Measurements from ENCODE around the gene CIDEA. TPM values are rescaled to one million over a fixed set of nuclear protein-coding genes. Genes with fewer than 3 reads are reported as not detected.

The CIDEA gene
- total and polyA plus RNA-seq, 9 of the 15 experiments (the other 6 are each of a cell fraction or from before 2014, with no cell fraction given): not detected

- WGBS (ENCODE audit: insufficient coverage, low coverage, missing lambda C conversion rate): 97% methylated on average over 37 of the region's 58 CpGs
- peaks cover 84% of the 10 kb centered on the region for H3K36me3 ChIP-seq (ENCODE audit: control insufficient read depth, insufficient read depth, low read length)
Observed at GRCh38 chr18:12324991-12325725, 71.0 kb downstream of the CIDEA start.

More at GRCh38 chr18:12324991-12325725, 71.0 kb downstream of the CIDEA start:
- Histone ChIP-seq H3K27me3 (ENCODE audit: control insufficient read depth in 2 of 2, insufficient read depth in 2 of 2, low read length in 2 of 2) (no peaks in the 10 kb centered on the region), H3K4me3 (no peak overlapping the region), H3K9me3 (replicated peaks; ENCODE audit: control insufficient read depth, insufficient read depth, low read depth, low read length) (no peaks in the 10 kb centered on the region), H2AFZ (ENCODE audit: low read depth, low read length) (no peak overlapping the region), H3K27ac (ENCODE audit: extremely low read depth, low read depth, low read length) (no peak overlapping the region), H3K4me1 (replicated peaks in 1 of 2; ENCODE audit: control insufficient read depth in 2 of 2, insufficient read depth in 2 of 2, low read length in 2 of 2) (peaks cover 0 to 7% of the 10 kb centered on the region in 2 experiments; a peak in 3 of 5 replicates), H3K9me1 (ENCODE audit: control insufficient read depth, insufficient read depth, low read length) (no peaks in the 10 kb centered on the region), H3K9ac (ENCODE audit: insufficient read depth in 1 of 2, low read depth in 2 of 2, low read length in 2 of 2) (no peak overlapping the region), H3K4me2 (ENCODE audit: insufficient read depth, low read length) (no peak overlapping the region), H4K20me1 (replicated peaks; ENCODE audit: control insufficient read depth, insufficient read depth, low read length) (no peaks in the 10 kb centered on the region), H3K79me2 (ENCODE audit: control insufficient read depth, insufficient read depth, low read length) (peaks cover 12% of the 10 kb centered on the region; the same call in 2 of the 3 replicates)
- TF ChIP-seq MYNN (IDR thresholded peaks at IDR 0.05) (0 out of 2 replicates have a peak, but pooled peaks have one; percentile 7), MYNN (CRISPR knock-in tag; IDR thresholded peaks at IDR 0.05) (no peak), RBFOX2 (IDR thresholded peaks at IDR 0.05; ENCODE audit: low read depth, low read length) (peak; percentile 46; the same call in 1 of the 2 replicates), BCOR (IDR thresholded peaks at IDR 0.05) (no peak), ZBTB33 (CRISPR knock-in tag; IDR thresholded peaks at IDR 0.05) (peak; percentile 87), YY1 (IDR thresholded peaks at IDR 0.05; ENCODE audit: borderline replicate concordance in 1 of 3, control insufficient read depth in 1 of 3, extremely low read depth in 1 of 3, insufficient read depth in 3 of 3, insufficient read length in 1 of 3, insufficient replicate concordance in 2 of 3, low read depth in 1 of 3, low read length in 2 of 3) (peak in 1 of 3 experiments; percentile 23), POLR2G (IDR thresholded peaks at IDR 0.05; ENCODE audit: low read depth, low read length) (peak; percentile 59; the same call in 1 of the 2 replicates), ZNF707 (CRISPR knock-in tag; conservative IDR thresholded peaks at IDR 0.05) (no peak)
- ChIA-PET POLR2A (interaction anchor here (0.6 to 4.1 kb wide), 4 partner anchors 9 to 1242 kb away, joined by 3 to 22 read pairs (median 7); no protein-coding TSS in a partner anchor), CTCF (ENCODE audit: low intra/inter-chr PET ratio) (interaction anchor here (0.5 kb wide), 1 partner anchor 834 kb away, joined by 4 read pairs; no protein-coding TSS in a partner anchor)
- DNase-seq (ENCODE audit: extremely low read depth in 1 of 4, low spot score in 3 of 4): no peak
- ATAC-seq: no peak
- intact Hi-C loops (cut with micrococcal nuclease) (loop anchor here (5.0 kb wide), 1 partner anchor 43 kb away; no protein-coding TSS in a partner anchor), in situ Hi-C loops (cut with MboI) (no loop called here)
- no peak for FAIRE-seq
- BruUV-seq (replicated peaks): no TSS peak

Data from K562 (cell line).